LoVo (cell line): ENCODE measurements around the gene AFF3.
"Not testable (repeated sequence)": the region's sequence is repeated elsewhere in the genome, so short reads cannot be mapped to it uniquely, and the experiment has no call there.

ENCODE experiments used
- DNase-seq: peaks from one replicate; pipeline ENCODE4 v3.0.0-alpha.2; 2016; ENCODE audit warnings: low spot score

AFF3 gene

DNA sequence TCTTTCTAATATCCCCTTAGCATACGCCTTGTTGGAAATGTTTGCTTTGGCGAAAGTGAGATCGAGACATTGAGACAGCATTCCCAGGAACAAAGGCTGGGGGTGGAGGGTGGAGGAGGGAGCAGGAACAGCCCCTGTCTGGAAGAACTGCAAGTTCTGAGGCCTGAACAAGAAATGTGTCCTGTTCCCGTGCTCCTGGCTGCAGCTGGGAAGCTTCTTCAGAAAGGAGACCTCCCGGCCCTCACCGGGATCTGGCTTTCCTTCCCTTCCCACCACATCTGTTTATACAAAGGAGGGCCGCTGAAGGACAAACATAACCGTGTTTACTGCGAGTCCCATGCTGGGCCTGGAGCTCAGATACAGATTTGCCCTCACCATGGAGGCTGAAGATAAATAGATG, 35.9 kb downstream of the AFF3 start:
- no peak for DNase-seq

GRCh38 chr2:100105678-100106054, 36.7 kb downstream of the AFF3 start:
- no peak for DNase-seq

- DNase-seq = no peak
Measured at GRCh38 chr2:100104718-100105677, 37.4 kb downstream of the AFF3 start.

GRCh38 chr2:100104265-100104664, 38.1 kb downstream of the AFF3 start:
- DNase-seq = not testable (repeated sequence)

- DNase-seq = not testable (repeated sequence)
Measured at GRCh38 chr2:100103527-100104252, 38.7 kb downstream of the AFF3 start.

- not testable (repeated sequence) for DNase-seq
Measured at GRCh38 chr2:100102466-100103180, 39.8 kb downstream of the AFF3 start.

DNA sequence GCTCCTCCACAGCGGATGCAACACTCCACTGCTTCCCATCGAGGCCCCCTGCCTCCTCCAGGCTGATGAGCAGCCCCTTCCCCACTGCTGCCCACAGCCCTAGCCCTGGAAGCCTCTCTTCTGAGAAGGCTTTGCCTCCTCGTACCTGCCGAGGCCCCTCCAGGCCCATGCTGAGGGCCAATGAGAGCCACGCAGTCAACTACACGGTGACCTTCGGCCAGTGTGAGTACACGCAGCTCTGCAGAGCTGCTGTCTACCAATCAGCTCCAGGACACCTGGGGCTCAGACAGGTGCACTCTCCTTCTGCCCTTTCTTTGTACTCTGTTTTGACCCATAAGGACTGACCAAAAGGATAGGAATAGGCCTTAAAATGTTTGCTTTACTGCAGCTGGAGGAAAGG, 43.5 kb downstream of the AFF3 start:
- DNase-seq = not testable (repeated sequence)

DNA sequence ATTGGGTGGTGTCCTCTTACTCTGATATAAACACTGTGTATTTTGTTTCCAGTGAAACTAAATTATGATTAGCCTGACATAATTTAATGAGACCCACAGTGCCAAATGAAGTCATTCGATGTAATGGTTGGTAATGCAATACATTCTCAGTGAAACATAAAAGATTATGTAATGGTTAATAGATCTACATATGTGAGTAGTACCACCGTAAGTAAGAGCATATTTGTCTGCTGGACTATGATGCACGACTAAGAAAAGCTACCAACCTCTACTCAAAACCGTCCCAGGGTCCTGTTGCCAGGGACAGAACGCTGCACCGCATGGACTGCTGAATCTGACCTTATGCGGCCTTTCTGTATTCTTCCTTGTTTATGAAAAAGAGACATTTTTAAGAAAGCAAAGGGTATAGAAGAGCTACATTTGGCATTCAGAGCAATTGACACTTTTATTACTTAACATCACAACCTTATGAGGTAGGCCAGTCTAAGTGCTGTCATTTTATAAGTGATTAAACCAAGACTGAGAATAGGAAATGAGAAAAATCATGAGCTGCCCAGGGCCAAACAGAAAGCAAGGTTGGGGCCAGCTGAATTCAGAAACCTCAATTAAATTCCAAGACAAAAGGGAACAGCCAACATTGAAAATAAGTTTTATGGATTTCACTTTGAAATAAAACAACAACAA, 44.6 kb downstream of the AFF3 start:
- not testable (repeated sequence) for DNase-seq

GRCh38 chr2:100095845-100096244, 46.5 kb downstream of the AFF3 start:
- not testable (repeated sequence) for DNase-seq

GRCh38 chr2:100091807-100092206, 50.6 kb downstream of the AFF3 start:
- DNase-seq = not testable (repeated sequence)

DNA sequence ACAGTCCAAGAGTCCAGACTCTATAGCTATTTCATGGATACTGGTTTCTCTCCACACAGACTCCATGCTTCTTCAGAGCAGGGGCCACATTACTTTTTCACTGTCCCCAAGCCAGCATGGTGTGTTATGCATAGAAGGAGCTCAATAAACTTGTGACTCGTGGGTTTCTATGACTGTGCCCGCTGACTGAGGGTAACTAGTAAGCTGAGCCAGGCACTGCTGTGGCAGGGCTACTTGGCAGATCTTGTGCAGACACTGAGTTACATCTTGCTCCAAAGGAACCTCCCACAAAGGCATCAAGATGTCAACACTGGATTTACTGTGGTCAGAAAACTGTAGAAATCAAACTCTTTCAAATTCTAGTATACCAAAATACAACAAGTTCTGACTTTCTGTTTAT, 56.6 kb downstream of the AFF3 start:
- DNase-seq = not testable (repeated sequence)

- not testable (repeated sequence) for DNase-seq
Measured at GRCh38 chr2:100083421-100084216, 58.8 kb downstream of the AFF3 start.

DNA sequence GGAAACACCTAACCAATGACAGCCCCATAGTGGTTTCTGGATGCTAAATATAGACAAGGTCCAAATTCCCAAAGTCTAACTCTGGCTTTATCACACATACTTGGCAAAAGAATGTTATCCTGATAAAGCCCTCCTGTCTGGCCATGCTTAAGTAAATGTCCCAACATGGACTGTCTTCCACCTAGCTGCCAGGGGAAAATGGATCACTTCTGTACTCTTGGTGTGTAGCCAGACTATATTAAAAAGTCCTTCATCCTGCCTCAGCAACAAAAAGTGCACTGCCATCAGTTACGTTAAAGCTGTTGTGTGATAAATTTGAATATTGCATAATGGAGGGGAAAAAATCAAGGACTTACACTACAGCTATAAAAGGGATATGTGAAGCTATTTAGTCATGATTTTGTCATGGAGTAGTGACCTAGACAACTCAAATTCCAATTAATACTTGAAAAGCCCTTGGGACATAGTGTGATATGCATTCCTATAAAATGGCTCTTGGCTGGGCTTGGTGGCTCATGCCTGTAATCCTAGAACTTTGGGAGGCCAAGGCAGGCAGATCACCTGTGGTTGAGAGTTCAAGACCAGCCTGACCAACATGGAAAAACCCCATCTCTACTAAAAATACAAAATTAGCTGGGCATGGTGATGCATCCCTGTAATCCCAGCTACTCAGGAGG, 60.0 kb downstream of the AFF3 start:
- not testable (repeated sequence) for DNase-seq

DNA sequence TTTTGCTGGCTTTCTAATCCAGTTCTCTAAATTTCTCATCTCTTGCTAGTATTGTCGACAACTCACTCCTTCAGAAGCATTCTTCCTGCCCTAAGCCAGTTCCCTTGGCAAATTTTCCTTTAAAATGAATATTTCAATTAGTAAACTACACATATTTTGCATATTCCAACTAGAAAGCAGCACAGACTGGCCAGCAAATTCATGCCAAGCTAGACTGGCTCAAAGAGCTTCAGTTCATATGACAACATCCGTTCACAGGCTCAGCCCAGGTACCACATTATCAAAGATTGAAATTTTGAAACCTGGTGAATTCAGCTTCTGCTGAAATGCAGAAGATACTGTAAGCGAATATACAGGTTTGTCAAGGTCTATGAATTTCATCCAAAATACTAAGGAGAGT, 64.5 kb downstream of the AFF3 start:
- DNase-seq = no peak

- DNase-seq = no peak
Measured at GRCh38 chr2:100077456-100077855, 64.9 kb downstream of the AFF3 start.

DNA sequence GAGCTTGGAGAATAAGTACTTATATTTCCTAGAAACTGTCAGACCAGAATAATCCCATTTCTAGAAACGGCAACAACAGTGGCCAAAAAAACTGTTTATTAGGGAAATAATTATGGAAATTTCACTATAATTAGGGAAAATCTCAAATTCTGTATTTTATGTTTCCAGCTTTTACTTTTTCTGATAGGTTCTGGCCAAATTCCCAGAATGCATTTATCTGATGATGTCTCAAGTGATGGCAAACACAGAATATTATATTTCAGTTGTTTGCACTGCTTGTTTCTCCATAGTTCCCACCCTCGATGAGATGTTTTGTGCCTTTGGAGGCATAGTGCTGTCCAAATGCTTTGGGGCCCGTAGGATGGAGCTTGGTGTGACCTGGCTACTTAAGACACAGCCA, 66.9 kb downstream of the AFF3 start:
- no peak for DNase-seq

GRCh38 chr2:100073110-100073509, 69.3 kb downstream of the AFF3 start:
- no peak for DNase-seq

- no peak for DNase-seq
Measured at GRCh38 chr2:100072503-100072902, 69.9 kb downstream of the AFF3 start.

- no peak for DNase-seq
Measured at GRCh38 chr2:100071335-100072043, 70.9 kb downstream of the AFF3 start.

GRCh38 chr2:100070078-100070477, 72.3 kb downstream of the AFF3 start:
- DNase-seq = no peak
